Neural cell (in vitro differentiated cells): ENCODE data around the gene LHX4.

Experiments used
- EP300 ChIP-seq: fragments of 450-650 bp; conservative IDR thresholded peaks from 2 replicates; pipeline ENCODE4 v1.6.1; 2014; ENCODE audit warnings: antibody characterized with exemption, mild to moderate bottlenecking, moderate library complexity; ENCODE audit not compliant: poor library complexity, severe bottlenecking
- POLR2AphosphoS5 ChIP-seq: IDR thresholded peaks from 2 replicates; pipeline ENCODE4 v1.6.1; 2012
- RAD21 ChIP-seq: fragments of 450-650 bp; conservative IDR thresholded peaks from 2 replicates; pipeline ENCODE4 v1.6.1; 2014; ENCODE audit warnings: antibody characterized with exemption, mild to moderate bottlenecking, moderate library complexity
- SMC3 ChIP-seq: fragments of 450-650 bp; conservative IDR thresholded peaks from 2 replicates; pipeline ENCODE4 v1.6.1; 2014; ENCODE audit warnings: antibody characterized with exemption, mild to moderate bottlenecking, moderate library complexity; ENCODE audit not compliant: poor library complexity
- TF ChIP-seq, protein P1 (sequence below): fragments of 450-650 bp; IDR thresholded peaks from 2 replicates; pipeline ENCODE4 v1.5.1; 2014; ENCODE audit warnings: antibody characterized with exemption, mild to moderate bottlenecking, moderate library complexity; ENCODE audit not compliant: poor library complexity, severe bottlenecking

DNA sequence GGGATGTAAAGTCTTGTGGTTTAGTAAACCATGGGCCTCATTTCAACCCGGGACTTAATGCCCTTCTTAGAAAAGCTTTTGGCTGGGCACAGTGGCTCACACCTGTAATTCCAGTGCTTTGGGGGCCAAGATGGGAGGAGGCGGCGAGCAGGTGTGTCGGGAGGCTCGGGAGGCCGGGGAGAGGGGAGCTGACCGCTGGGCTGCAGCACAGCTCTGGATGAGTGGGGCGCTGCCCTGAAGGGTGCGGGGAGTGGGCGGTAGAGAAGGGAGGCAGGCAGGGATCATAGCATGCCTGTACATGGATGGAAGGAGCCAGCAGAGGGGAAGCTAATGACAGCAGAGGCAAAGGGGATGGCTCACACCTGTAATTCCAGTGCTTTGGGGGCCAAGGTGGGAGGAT is 31.0 kb downstream of the LHX4 start:
- TF ChIP-seq, protein P1, sequence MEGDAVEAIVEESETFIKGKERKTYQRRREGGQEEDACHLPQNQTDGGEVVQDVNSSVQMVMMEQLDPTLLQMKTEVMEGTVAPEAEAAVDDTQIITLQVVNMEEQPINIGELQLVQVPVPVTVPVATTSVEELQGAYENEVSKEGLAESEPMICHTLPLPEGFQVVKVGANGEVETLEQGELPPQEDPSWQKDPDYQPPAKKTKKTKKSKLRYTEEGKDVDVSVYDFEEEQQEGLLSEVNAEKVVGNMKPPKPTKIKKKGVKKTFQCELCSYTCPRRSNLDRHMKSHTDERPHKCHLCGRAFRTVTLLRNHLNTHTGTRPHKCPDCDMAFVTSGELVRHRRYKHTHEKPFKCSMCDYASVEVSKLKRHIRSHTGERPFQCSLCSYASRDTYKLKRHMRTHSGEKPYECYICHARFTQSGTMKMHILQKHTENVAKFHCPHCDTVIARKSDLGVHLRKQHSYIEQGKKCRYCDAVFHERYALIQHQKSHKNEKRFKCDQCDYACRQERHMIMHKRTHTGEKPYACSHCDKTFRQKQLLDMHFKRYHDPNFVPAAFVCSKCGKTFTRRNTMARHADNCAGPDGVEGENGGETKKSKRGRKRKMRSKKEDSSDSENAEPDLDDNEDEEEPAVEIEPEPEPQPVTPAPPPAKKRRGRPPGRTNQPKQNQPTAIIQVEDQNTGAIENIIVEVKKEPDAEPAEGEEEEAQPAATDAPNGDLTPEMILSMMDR, result no peak
- TF ChIP-seq RAD21 (no peak), SMC3 (no peak), POLR2AphosphoS5 (no peak), EP300 (no peak)
